Fibroblast of the aortic adventitia (primary cell): ENCODE data around the gene RPS27L. TPM values are rescaled to one million over a fixed set of nuclear protein-coding genes. Genes with fewer than 3 reads are reported as not detected.

Source experiments
- DNase-seq: peaks from one replicate; pipeline ENCODE4 v3.0.0-alpha.2; 2010; ENCODE audit warnings: low read depth
- H3K4me3 ChIP-seq: 2 replicates; pipeline ENCODE4 v1.5.1; 2011; ENCODE audit warnings: low read depth, mild to moderate bottlenecking, control low read depth, low read length, moderate library complexity
- CTCF ChIP-seq: IDR thresholded peaks from 2 replicates; pipeline ENCODE4 v1.5.1; 2011; ENCODE audit warnings: mild to moderate bottlenecking, low read length, control low read depth, inconsistent platforms; ENCODE audit not compliant: insufficient read depth
- total RNA-seq: library from RNA; depleted of rRNA; stranded (reverse); fragments of >200 nt; gene quantifications from 2 replicates; pipeline ENCODE4 v1.2.3, GENCODE V29; 2012; ENCODE audit warnings: low replicate concordance

Gene RPS27L
- total RNA-seq, 1 donor = 193 TPM

- TF ChIP-seq CTCF = no peak
- no peak overlapping the region for H3K4me3 ChIP-seq
- DNase-seq = no peak
Measured at GRCh38 chr15:63197626-63198025, 40.3 kb upstream of the RPS27L start.

- DNase-seq = no peak
- H3K4me3 ChIP-seq = no peak overlapping the region
- no peak for TF ChIP-seq CTCF
Measured at GRCh38 chr15:63196842-63197241, 39.6 kb upstream of the RPS27L start.

GRCh38 chr15:63195569-63196015 is 38.3 kb upstream of the RPS27L start:
- no peak for DNase-seq
- no peak for TF ChIP-seq CTCF
- H3K4me3 ChIP-seq = no peak overlapping the region

- DNase-seq = peak; percentile 25
- no peak overlapping the region for H3K4me3 ChIP-seq
- no peak for TF ChIP-seq CTCF
Measured at GRCh38 chr15:63194880-63195568, 37.7 kb upstream of the RPS27L start.

- no peak for TF ChIP-seq CTCF
- DNase-seq = no peak
- H3K4me3 ChIP-seq = no peak overlapping the region
Measured at GRCh38 chr15:63194302-63194701, 37.0 kb upstream of the RPS27L start.

- no peak overlapping the region for H3K4me3 ChIP-seq
- DNase-seq = no peak
- TF ChIP-seq CTCF = no peak
Measured at GRCh38 chr15:63192619-63193206, 35.4 kb upstream of the RPS27L start.
